Kidney epithelial cell (primary cell): Measurements from ENCODE around the gene SCAF11. TPM values are rescaled to one million over a fixed set of nuclear protein-coding genes. Genes with fewer than 3 reads are reported as not detected.

Source experiments
- DNase-seq: peaks from one replicate; pipeline ENCODE4 v3.0.0-alpha.2; 2010; ENCODE audit warnings: low read depth
- H3K27me3 ChIP-seq: 2 replicates; pipeline ENCODE4 v1.6.0; 2011; ENCODE audit warnings: low read length; ENCODE audit not compliant: control insufficient read depth, insufficient read depth
- H3K36me3 ChIP-seq: 2 replicates; pipeline ENCODE4 v1.5.1; 2011; ENCODE audit warnings: low read length; ENCODE audit not compliant: control insufficient read depth, insufficient read depth
- H3K4me3 ChIP-seq: 2 replicates; pipeline ENCODE4 v1.5.1; 2011; ENCODE audit warnings: low read depth, mild to moderate bottlenecking, control low read depth, low read length
- CTCF ChIP-seq: IDR thresholded peaks from 2 replicates; pipeline ENCODE4 v1.5.1; 2011; ENCODE audit warnings: mild to moderate bottlenecking, moderate library complexity, low read length, control low read depth, inconsistent platforms; ENCODE audit not compliant: insufficient read depth, poor library complexity, severe bottlenecking
- total RNA-seq: library from RNA; depleted of rRNA; stranded (reverse); fragments of >200 nt; gene quantifications from 2 replicates; pipeline ENCODE4 v1.2.3, GENCODE V29; 2015

The SCAF11 gene
- total RNA-seq, 1 donor from 2014 or later = 108 TPM

GRCh38 chr12:45989721-45990467 is 480 bp downstream of the SCAF11 start:
- TF ChIP-seq CTCF = no peak
- Histone ChIP-seq H3K4me3 (peak overlapping the region; percentile 97), H3K36me3 (no peaks in the 10 kb centered on the region), H3K27me3 (no peaks in the 10 kb centered on the region)
- no peak for DNase-seq

- DNase-seq = no peak
- Histone ChIP-seq H3K4me3 (peak overlapping the region; percentile 97), H3K27me3 (no peaks in the 10 kb centered on the region), H3K36me3 (no peaks in the 10 kb centered on the region)
- TF ChIP-seq CTCF = no peak
These were observed 1.1 kb downstream of the SCAF11 start for GRCh38 chr12:45989287-45989686.

- Histone ChIP-seq H3K36me3 (no peaks in the 10 kb centered on the region), H3K27me3 (no peaks in the 10 kb centered on the region), H3K4me3 (no peak overlapping the region)
- DNase-seq = no peak
- no peak for TF ChIP-seq CTCF
These were observed 2.1 kb downstream of the SCAF11 start for GRCh38 chr12:45988264-45988663.

DNA sequence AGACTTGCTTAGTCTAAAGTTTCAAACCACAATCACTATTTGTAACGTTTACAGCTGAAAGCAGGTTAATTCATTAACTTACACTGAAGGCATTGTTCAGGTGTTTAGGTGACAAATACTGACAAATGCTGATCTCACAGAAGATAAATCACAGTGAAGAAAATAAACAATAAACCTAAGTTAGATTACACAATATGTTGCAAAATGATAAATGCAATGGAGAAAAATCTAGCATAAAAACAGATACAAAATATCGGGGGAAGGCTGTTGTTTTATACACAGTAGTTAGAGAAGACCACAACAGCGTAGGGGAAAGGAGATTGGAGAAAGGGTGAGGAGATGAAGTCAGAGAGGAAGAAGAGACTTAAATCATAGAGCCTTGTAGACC is 3.0 kb downstream of the SCAF11 start:
- H3K27me3 ChIP-seq = no peaks in the 10 kb centered on the region
- TF ChIP-seq CTCF = no peak
- DNase-seq = no peak
- no peak overlapping the region for H3K4me3 ChIP-seq
- H3K36me3 ChIP-seq = no peaks in the 10 kb centered on the region

- H3K4me3 ChIP-seq = no peak overlapping the region
- H3K36me3 ChIP-seq = no peaks in the 10 kb centered on the region
- no peak for TF ChIP-seq CTCF
- DNase-seq = no peak
- no peaks in the 10 kb centered on the region for H3K27me3 ChIP-seq
These were observed 3.6 kb downstream of the SCAF11 start for GRCh38 chr12:45986641-45987339.
